ENCODE results near the gene COL20A1. TPM values are rescaled to one million over a fixed set of nuclear protein-coding genes. Genes with fewer than 3 reads are reported as not detected.
A peak's percentile ranks its signal among the peaks of the same experiment; 100 is the strongest.

Gene COL20A1
- total RNA-seq, 4 donors from 2014 or later = 0.20 to 0.44 TPM; not detected in 2

DNA sequence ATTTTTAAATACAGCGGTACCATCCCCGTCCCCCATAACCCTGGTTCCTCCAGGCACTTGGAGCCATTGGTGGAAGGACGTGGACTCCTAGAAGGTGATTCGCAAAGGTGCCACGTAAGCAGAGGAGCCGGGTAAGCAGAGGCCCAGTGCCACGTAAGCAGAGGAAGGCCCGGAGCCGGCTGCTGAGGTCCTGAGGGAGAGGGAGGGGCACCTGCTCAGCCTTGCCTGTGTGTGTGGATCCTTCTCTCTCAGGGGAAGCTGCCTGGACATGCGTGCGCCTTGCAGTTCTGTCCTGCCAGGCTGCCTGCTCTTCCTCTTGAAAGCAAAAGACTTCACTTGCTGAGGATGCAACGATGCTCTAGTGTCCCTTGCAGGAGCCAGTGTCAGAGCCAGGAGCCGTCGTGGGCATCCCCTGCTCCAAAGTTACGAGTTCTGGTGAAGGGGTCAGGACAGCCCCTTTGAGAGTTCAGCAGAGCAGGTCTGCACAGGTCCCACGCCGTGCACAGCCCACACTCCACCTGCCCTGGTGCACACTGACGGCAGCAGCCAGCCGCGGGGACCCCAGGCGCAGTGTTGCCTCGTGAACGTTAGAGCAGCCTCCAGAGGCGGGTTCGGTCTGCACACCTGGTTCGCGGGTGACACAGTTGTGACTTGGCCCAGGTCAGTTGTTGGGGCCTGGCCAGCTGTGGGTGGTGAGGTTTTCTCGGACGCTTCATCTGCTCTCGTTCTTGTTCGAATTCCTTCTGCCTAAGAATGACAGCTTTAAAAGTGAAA, 36.9 kb upstream of the COL20A1 start:
- Histone ChIP-seq H3K36me3 (no peaks in the 10 kb centered on the region), H3K27me3 (peaks cover 0 to 74% of the 10 kb centered on the region in 2 donors), H3K9me3 (no peaks in the 10 kb centered on the region), H3K27ac (no peak overlapping the region), H3K4me1 (peaks cover 0 to 41% (median 8%) of the 10 kb centered on the region in 4 donors), H3K4me3 (no peak overlapping the region)
- TF ChIP-seq POLR2A (IDR thresholded peaks at IDR 0.05) (no peak), EP300 (IDR thresholded peaks at IDR 0.05) (no peak)
- TF ChIP-seq, protein P1, sequence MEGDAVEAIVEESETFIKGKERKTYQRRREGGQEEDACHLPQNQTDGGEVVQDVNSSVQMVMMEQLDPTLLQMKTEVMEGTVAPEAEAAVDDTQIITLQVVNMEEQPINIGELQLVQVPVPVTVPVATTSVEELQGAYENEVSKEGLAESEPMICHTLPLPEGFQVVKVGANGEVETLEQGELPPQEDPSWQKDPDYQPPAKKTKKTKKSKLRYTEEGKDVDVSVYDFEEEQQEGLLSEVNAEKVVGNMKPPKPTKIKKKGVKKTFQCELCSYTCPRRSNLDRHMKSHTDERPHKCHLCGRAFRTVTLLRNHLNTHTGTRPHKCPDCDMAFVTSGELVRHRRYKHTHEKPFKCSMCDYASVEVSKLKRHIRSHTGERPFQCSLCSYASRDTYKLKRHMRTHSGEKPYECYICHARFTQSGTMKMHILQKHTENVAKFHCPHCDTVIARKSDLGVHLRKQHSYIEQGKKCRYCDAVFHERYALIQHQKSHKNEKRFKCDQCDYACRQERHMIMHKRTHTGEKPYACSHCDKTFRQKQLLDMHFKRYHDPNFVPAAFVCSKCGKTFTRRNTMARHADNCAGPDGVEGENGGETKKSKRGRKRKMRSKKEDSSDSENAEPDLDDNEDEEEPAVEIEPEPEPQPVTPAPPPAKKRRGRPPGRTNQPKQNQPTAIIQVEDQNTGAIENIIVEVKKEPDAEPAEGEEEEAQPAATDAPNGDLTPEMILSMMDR (IDR thresholded peaks at IDR 0.05) = no peak
- no peak for DNase-seq (ENCODE audit: low spot score in 2 of 2)
- 69 to 72% methylated on average over 26 to 31 of the region's 31 CpGs for WGBS, 2 donors

DNA sequence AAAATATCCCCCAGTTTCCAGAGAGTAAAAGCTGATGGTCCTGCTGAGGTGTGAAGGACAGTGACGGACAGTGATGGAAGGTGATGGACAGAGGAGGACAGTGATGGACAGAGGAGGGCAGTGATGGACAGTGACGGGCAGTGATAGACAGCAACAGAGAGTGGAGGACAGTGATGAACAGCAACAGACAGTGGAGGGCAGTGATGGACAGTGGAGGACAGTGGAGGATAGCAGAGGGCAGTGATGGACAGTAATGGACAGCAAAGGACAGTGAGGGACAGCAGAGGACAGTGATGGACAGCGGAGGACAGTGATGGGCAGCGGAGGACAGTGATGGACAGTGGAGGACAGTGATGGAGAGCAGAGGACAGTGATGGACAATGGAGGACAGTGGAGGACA, 36.0 kb upstream of the COL20A1 start:
- peaks cover 0 to 45% (median 8%) of the 10 kb centered on the region in 4 donors for H3K4me1 ChIP-seq
- TF ChIP-seq EP300 (IDR thresholded peaks at IDR 0.05) (no peak), POLR2A (IDR thresholded peaks at IDR 0.05) (no peak)
- TF ChIP-seq, protein P1 (IDR thresholded peaks at IDR 0.05) = no peak
- H3K27ac ChIP-seq = no peak overlapping the region
- no peaks in the 10 kb centered on the region for H3K36me3 ChIP-seq
- 88 to 96% methylated on average over 4 of the region's 4 CpGs for WGBS, 2 donors
- no peak overlapping the region for H3K4me3 ChIP-seq
- DNase-seq (ENCODE audit: low spot score in 2 of 2) = no peak
- H3K27me3 ChIP-seq = peaks cover 0 to 79% of the 10 kb centered on the region in 2 donors
- no peaks in the 10 kb centered on the region for H3K9me3 ChIP-seq

DNA sequence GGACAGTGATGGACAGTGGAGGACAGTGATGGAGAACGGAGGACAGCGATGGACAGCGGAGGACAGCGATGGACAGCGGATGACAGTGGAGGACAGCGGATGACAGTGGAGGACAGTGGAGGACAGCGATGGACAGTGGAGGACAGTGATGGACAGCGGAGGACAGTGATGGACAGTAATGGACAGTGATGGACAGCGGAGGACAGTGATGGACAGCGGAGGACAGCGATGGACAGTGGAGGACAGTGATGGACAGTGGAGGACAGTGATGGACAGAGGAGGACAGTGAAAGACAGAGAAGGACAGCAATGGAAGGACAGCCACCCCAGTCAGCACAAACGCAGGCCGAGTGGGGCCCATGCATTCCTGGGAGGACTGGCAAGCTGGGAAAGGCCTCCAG, 35.4 kb upstream of the COL20A1 start:
- Histone ChIP-seq H3K27me3 (peaks cover 0 to 79% of the 10 kb centered on the region in 2 donors), H3K4me1 (peaks cover 0 to 42% (median 8%) of the 10 kb centered on the region in 4 donors), H3K4me3 (no peak overlapping the region), H3K36me3 (no peaks in the 10 kb centered on the region), H3K27ac (no peak overlapping the region), H3K9me3 (no peaks in the 10 kb centered on the region)
- no peak for TF ChIP-seq EP300 (IDR thresholded peaks at IDR 0.05)
- TF ChIP-seq, protein P1 (IDR thresholded peaks at IDR 0.05) = no peak
- TF ChIP-seq POLR2A (IDR thresholded peaks at IDR 0.05) = no peak
- WGBS, 2 donors = 83 to 86% methylated on average over 12 to 13 of the region's 13 CpGs
- no peak for DNase-seq (ENCODE audit: low spot score in 2 of 2)

DNA sequence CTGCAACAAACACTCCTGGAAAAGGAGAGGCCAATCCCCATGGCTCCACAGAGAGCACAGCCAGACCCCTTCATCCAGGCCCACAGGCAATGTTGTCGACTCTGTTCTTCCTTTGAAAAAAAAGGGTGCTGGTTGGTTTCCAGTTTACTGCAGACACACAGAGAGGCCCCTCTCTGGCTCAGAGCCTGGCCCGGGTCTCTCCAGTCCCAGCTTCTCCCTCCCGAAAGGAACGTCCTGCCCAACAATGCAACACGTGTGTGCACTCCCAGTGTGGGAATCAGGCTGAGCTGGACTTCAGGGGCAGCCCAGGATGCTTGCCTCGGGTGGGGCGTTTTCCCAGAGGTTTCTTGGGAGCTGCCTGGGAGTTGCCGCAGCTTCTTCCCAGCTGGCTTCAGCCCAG, 34.2 kb upstream of the COL20A1 start:
- H3K9me3 ChIP-seq = no peaks in the 10 kb centered on the region
- no peak for DNase-seq (ENCODE audit: low spot score in 2 of 2)
- peak overlapping the region in 1 of 4 donors; percentile 8 for H3K27ac ChIP-seq
- H3K4me1 ChIP-seq = peaks cover 0 to 30% (median under 1%) of the 10 kb centered on the region in 4 donors
- TF ChIP-seq EP300 (IDR thresholded peaks at IDR 0.05) = no peak
- TF ChIP-seq, protein P1 (IDR thresholded peaks at IDR 0.05) = no peak
- no peak for TF ChIP-seq POLR2A (IDR thresholded peaks at IDR 0.05)
- no peak overlapping the region for H3K4me3 ChIP-seq
- WGBS, 2 donors = 13 to 16% methylated on average over 8 of the region's 8 CpGs
- H3K36me3 ChIP-seq = no peaks in the 10 kb centered on the region
- H3K27me3 ChIP-seq = peaks cover 0 to 73% of the 10 kb centered on the region in 2 donors

DNA sequence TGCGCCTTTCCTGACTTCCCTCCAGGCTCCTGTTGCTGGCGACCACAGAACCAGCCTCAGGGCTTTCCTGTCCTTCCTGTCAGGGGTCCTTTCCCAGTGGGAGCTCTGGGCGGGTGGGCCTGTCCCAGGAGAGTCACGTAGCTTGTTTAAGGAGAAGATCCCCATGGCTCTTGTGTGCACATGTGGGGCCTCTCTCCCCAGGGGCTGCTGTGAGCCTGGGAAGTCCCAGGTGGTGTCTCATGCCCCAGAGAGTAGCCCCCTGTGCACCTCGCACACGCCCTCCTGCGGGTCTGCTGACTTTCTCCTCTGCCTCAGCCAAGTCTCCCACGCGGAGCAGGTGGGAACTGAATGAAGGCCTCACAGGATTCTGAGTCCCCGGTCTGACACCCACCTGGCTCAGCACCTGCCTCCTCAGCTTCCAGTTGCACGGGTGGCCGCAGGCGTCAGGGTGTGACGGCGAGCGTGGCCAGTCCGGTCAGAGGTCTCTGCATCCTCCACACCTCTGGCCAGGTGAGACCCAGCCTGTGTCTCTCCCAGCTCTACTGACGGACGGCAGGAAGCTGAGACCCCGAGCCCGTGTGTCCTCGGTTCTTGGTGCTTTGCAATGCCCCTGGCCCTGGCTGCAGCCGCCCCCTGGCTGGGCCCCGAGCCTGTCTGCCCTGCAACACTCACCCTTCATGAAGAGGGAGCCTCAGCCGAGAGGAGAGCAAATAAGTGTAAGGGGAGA, 33.1 kb upstream of the COL20A1 start:
- DNase-seq (ENCODE audit: low spot score in 2 of 2) = no peak
- 85 to 86% methylated on average over 21 to 25 of the region's 25 CpGs for WGBS, 2 donors
- TF ChIP-seq, protein P1 (IDR thresholded peaks at IDR 0.05) = no peak
- TF ChIP-seq POLR2A (IDR thresholded peaks at IDR 0.05) (no peak), EP300 (IDR thresholded peaks at IDR 0.05) (no peak)
- Histone ChIP-seq H3K27me3 (peaks cover 0 to 70% of the 10 kb centered on the region in 2 donors), H3K36me3 (no peaks in the 10 kb centered on the region), H3K9me3 (no peaks in the 10 kb centered on the region), H3K4me3 (no peak overlapping the region), H3K4me1 (peaks cover 0 to 19% (median 0%) of the 10 kb centered on the region in 4 donors), H3K27ac (peak overlapping the region in 1 of 4 donors; percentile 13)

Measured in tibial nerve (tissue), 4 donors.